HG03095 (cell line): Measurements from ENCODE around the gene NOX3.
"Not testable (repeated sequence)": the region's sequence is repeated elsewhere in the genome, so short reads cannot be mapped to it uniquely, and the experiment has no call there.

Source experiments
- ATAC-seq: cut with Tn5 transposase; IDR thresholded peaks from one replicate; pipeline ENCODE4 v1.9.1; 2021; ENCODE audit warnings: moderate library complexity; ENCODE audit not compliant: unreplicated experiment

NOX3 gene

GRCh38 chr6:155470979-155471616, 15.5 kb upstream of the NOX3 start:
- not testable (repeated sequence) for ATAC-seq

GRCh38 chr6:155468543-155468942, 12.9 kb upstream of the NOX3 start:
- ATAC-seq = not testable (repeated sequence)

GRCh38 chr6:155466539-155466938, 10.9 kb upstream of the NOX3 start:
- ATAC-seq = no peak

DNA sequence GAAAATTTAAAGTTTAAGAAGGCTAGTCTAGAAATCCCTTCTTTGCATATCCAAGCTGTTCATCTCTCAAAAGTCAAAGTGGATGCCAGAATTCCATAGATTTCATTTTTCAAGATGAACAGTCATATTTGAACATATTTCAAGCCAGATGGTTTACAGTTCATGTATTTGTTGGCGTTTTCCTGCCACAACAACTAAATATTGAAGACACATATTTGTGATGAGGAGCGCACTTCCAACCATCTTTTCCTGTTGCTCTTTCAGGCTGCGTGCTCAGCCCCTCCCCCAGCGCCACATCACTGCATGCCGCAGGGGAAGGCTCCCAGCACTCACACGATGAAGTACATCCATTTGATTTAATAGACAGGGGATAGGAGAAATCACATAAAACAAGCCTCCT, 5.9 kb upstream of the NOX3 start:
- ATAC-seq = no peak

GRCh38 chr6:155454471-155454870, 1.2 kb downstream of the NOX3 start:
- no peak for ATAC-seq

DNA sequence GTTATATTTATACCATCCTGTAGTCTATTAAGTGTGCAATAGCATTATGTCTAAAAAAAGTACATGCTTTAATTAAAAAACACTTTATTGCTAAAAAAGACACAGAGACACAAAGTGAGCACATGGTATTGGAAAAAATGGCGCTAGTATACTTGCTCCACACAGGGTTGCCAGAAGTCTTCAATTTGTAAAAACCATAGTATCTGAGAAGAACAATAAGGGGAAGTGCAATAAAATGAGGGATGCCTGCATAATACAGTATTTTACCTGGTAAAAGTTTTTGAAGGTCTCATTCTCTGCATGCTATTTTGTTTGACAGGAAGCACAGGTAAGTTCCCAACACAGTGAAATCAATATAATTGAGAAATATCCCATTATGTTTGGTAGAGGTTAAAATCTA, 1.6 kb downstream of the NOX3 start:
- ATAC-seq = no peak

GRCh38 chr6:155452576-155452975, 3.1 kb downstream of the NOX3 start:
- ATAC-seq = no peak

GRCh38 chr6:155451530-155451929, 4.1 kb downstream of the NOX3 start:
- ATAC-seq = not testable (repeated sequence)

DNA sequence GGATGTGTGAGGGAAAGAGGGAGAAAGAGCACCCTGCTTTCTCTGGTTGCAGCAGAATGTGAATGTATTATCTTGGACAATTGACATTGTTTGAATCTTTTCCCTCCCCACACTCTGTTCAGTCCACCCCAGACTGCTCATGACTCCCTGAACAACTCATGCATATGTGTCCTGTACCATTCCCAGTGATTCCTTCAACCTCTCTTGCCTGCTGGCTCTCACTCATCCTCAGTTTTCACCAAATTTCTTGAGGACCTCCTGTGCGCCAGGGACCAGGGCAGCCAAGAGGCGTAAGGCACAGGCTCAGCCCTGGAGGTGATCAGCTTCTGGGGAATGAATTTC, 5.4 kb downstream of the NOX3 start:
- ATAC-seq = no peak

- ATAC-seq = no peak
Measured at GRCh38 chr6:155449450-155450239, 6.0 kb downstream of the NOX3 start.

DNA sequence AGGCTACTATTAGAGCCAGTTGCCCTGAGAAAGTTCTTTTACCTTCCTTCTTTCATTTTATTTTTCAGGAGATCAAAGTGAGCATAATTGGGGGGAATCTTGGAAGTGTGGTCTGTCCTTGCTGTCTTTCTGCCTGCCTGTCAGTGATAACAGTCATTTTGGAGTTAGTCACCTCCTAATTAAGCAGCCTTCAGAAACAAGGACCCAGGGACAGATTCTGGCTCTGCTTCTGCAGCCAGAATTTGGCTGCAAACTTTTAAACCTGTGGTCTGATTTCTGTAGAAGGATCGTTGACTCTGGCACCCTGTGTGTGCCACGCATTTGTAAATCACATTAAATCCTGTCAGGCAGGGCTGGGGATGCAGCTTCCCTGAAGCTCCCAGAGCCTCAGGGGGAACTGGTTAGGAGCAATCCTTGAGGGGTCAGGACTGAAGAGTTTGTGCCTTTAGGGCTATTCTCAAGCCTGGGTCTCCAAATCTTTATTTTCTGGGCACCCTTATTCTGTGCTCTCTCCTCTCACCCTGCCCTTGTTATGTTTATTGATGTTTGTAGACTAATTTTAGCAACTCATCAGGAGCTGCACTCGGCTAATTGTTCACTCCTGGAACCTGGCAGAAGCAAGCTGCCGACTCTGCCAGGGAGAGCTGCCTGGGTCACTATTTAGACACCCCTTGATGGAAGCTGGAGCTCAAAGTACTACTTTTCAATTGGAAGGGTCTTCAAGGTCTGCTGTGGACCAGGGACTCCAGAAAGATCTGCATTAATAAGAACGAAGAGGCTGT, 6.8 kb downstream of the NOX3 start:
- no peak for ATAC-seq

- no peak for ATAC-seq
Measured at GRCh38 chr6:155447949-155448348, 7.7 kb downstream of the NOX3 start.

- ATAC-seq = no peak
Measured at GRCh38 chr6:155444952-155445903, 10.4 kb downstream of the NOX3 start.

- no peak for ATAC-seq
Measured at GRCh38 chr6:155444120-155444917, 11.3 kb downstream of the NOX3 start.

DNA sequence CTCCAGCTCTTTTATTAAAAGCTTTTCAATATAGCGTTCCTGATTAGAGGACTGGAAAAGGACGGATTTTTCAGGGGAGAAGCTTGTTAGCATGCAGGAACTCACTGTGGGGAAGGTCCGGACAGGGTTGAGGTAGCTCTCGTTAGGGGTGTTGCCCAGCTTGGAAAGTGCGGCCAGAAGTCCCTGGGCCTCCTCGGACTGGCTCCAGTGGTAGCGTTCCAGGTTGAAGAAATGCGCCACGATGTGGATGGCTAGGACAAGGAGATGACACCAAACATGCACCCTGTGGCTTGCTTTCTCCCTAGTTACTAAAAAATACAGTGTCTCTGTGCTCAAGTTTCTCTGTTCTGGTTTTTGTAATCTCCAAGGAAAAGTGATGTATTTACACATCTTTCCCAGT, 12.5 kb downstream of the NOX3 start:
- ATAC-seq = no peak

DNA sequence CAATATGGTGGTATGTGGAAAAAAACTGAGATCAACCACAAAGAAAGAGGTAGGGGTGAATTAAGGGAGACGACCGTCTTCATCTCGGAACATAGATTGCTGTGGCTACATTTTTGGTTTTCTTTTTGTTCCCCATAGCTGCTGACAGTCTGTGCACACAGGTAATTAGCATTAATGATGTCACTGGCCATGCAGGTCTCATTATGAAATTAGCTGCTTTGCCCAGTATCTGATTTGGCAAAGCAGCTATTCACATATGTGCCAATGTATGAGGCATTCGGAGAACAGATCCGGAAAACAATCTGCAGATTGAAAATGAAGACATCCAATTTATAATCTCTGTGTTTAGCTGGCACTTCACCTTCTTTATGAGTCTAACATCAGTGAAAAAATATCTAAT, 13.1 kb downstream of the NOX3 start:
- no peak for ATAC-seq

DNA sequence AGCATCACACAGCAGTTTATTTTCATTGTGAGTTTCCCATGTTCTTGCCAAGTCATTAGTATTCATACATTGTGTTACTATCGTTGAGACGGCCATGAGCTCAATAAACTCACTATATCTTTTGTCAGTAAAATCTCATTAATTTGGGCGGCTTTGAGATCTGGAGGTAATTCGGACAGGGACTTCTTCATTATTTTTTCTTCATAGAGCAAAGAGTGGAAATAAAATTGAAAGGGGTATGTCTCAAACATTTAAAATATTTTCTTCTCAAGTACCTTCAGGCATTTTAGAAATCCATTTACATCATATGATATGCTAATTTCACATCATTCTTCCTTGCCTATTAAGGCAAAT, 14.6 kb downstream of the NOX3 start:
- ATAC-seq = no peak

DNA sequence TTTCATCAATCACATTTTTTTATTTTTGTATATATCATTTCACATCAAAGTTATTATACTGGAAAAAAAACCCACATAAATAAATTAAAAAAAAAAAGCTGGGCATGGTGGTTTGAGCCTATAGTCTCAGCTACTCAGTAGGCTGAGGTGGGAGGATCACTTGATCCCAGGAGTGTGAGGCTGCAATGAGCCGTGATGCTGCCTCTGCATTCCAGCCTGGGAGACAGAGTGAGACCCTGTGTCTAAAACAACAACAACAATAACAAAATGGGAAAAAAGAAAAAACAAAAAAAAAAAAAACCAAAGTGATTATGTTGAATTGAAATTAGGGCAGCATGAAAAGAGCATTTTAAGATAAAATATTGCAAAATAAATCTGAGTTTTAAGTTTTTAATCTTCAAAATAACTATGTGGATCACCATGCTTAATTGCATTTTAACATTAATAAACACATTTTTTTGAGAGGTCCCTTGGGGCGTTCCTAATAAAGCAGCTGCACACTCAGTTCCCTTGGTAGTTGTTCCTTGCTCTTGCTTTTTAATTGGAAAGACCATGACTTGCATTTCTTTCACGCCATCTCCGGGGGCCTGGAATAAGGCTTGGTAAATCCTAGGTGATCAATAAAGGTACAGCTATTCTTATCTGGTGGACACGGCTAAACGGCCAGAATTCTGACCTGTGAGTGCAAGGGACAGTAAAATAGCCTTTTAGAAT, 15.1 kb downstream of the NOX3 start:
- no peak for ATAC-seq

DNA sequence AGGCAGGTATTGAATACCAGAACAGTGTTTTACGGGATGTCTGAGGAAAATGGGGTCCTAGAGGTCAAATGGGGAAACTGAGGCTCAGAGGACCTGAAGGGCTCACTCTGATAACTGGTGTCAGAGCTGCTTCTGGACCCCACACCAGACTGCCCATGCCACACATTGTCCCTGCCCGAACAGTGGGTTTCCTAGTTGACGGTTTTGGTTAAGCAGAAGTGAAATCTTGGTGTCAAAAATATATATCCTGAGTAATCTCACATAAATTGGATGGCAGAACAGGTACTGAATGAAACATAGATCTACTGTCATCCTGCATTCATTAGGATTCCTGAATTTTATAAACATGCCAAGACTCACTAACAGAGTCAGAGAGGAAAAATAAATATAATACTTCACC, 16.3 kb downstream of the NOX3 start:
- ATAC-seq = no peak
